ENCODE measurements around the gene LIMD2. TPM values are rescaled to one million over a fixed set of nuclear protein-coding genes. Genes with fewer than 3 reads are reported as not detected.
A peak's percentile ranks its signal among the peaks of the same experiment; 100 is the strongest.

LIMD2 gene
- total RNA-seq, 1 donor from 2014 or later: 26.7 TPM

GRCh38 chr17:63681530-63681929 lies 18.4 kb downstream of the LIMD2 start:
- peak; percentile 17 for DNase-seq (ENCODE audit: low read depth)

GRCh38 chr17:63680700-63681099 lies 19.2 kb downstream of the LIMD2 start:
- no peak for DNase-seq (ENCODE audit: low read depth)

GRCh38 chr17:63679214-63679613 lies 20.7 kb downstream of the LIMD2 start:
- no peak for DNase-seq (ENCODE audit: low read depth)

- no peak for DNase-seq (ENCODE audit: low read depth)
Measured at GRCh38 chr17:63676584-63676983, 23.3 kb downstream of the LIMD2 start.

GRCh38 chr17:63675607-63676546 lies 24.0 kb downstream of the LIMD2 start:
- peak; percentile 53 for DNase-seq (ENCODE audit: low read depth)

DNA sequence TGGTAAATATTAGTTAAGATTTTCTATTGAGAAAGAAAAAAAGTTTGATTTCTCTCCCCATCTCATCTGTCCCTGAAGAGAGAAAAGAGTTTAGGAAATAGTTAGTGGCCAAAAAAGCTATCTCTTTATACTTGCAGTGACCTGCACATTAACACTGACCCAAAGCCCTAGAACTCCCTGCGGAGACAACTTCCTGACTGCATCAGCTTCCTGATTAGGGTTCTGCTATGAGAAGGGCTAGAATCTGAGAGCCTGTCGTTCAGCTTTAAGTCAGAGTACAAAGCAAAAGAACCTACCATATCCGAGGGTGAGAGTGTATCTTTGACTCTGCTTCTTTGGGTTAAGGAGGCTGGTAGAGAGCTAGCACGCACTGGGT lies 24.7 kb downstream of the LIMD2 start:
- no peak for DNase-seq (ENCODE audit: low read depth)

DNA sequence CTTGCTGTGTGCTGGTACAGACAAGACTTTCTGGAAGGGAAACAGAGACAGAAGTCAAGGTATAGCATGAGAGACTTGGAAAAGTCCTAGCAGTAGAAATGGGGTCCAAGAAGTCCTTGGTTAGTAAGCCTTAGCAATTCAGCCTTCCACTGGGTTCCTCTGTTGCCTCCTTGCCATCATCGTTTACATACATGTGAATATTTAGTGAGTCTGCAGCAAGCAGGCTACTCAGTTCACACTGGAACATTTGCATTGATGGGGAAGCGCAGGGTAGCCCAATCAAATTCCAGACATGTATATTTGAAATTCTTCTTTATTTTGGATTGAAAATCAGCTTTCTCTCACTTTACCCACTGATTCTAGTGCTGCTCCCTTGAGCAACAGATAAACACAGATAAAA lies 27.1 kb downstream of the LIMD2 start:
- no peak for DNase-seq (ENCODE audit: low read depth)

DNA sequence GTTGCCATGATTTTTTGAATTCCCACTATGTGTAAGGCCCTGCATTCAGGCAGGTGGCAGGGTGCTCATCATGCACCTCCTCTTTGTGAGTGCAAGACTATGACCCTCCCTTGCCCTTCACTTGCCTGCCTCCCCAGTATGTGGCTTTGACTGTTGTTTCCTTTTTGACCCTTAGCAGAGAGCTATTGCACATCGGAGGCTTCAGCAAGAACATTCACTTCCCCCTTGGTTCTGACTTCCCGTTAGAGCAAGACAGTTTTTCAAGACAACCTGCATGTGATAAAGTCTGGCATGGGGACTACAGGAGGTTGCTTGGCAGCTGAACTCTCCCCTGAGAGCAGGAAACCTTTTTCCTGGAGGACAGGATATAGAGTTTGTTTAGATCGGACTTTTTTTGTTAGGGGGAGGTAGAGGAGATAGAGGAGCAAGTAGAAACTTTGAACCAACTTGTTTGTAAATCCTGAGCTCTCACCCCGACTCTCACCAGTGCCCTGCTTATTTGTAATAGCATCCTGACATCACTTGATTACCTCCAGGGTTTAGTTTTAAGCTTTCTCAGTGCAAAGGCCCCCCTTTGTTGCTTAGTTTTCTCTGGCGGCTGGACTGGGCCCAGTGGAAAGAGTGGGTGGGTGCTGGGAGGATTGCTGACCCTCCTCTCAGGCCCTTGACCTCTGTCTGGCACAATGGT lies 34.3 kb downstream of the LIMD2 start:
- DNase-seq (ENCODE audit: low read depth): no peak

DNA sequence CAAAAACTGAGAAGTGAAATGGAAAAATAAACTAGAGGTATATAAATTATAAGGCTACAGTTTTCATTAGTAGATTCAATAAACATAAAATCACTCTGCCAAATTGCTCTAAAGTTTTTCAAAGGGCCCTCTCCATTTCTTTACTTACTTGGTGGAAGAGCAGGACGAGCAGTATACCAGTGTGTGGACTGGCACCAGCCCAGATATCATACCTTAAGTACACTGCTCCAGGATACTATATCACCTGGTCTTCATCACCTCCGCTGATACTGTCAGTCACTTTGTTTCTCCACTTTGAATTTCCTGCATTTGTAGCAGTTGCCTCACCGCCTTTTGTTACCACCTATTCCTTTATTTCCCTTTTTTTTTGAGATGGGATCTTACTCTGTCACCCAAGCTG lies 40.1 kb downstream of the LIMD2 start:
- DNase-seq (ENCODE audit: low read depth): no peak

- no peak for DNase-seq (ENCODE audit: low read depth)
Measured at GRCh38 chr17:63658366-63658765, 41.6 kb downstream of the LIMD2 start.

DNA sequence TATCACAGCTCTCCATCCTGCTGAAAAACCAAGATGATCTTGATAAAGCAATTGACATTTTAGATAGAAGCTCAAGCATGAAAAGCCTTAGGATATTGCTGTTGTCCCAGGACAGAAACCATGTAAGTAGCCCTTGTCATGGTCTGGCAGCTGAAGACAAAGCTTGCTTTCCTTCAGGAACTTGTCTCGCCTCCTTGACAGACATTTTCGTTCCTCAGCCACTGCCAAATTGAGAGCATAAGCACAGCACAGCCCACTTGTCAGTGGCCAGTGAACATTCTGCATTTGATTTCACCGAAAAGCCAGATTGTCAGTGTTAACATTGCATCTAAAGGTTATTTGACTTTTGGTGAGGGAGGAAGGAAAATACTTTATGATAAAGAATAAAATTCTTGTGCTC lies 42.1 kb downstream of the LIMD2 start:
- no peak for DNase-seq (ENCODE audit: low read depth)

DNA sequence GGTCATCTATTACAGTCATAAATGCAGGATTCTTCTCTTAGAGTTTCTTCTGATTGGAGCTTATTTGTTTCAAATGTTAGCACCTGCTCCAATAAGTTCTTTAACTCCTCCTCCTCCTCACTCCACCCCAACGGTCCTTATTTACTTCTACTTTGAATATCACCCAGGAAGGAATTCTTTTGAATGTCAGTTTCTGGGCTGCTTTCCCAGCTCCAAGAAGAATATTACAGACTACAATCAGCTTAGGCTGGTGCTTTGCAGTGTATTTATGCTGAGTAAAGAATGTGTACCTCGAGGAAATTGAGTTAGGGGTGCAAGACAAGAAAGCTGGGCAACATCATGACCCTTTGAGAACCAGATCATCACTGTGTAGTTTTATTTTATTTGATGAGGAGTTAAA lies 46.9 kb downstream of the LIMD2 start:
- DNase-seq (ENCODE audit: low read depth): no peak

GRCh38 chr17:63652106-63652505 lies 47.8 kb downstream of the LIMD2 start:
- DNase-seq (ENCODE audit: low read depth): peak; percentile 38

DNA sequence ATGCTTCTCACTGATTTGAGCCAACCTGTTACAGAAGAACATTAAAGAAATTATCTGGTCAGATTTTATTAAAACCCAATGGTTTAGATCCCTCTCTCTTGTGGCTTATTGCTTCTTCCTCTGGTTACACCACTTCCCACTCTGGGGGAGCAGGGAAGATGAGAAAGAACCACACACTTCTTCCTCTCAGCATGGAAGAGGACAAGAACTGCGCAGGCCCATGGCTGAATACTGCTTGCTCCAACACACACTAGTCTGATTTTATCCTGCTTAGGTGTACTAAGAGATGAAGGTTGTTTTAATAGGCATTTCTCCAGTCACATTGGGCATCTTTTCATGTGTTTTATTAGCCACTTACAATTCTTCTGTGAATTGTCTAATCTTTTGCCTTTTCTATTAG lies 50.1 kb downstream of the LIMD2 start:
- DNase-seq (ENCODE audit: low read depth): no peak

DNA sequence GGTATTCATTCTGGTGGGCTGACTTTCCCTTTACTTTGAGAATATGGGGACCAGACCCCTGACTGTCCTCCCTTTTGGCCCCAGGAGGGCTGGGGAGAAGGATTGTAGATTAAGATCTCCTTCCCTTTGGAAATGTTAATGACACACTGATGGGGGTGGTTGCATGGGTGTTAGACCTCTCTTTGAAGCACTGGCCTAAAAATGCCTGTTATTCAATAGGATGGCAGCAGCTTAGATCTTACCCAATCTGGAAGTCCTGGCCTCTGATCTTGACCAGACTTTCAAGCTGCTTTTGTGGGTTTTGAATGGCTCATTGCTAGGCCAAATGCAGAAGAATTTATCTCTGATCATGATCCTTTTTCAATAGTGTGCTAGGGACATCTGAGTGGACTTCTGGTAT lies 52.0 kb downstream of the LIMD2 start:
- DNase-seq (ENCODE audit: low read depth): peak; percentile 13

DNA sequence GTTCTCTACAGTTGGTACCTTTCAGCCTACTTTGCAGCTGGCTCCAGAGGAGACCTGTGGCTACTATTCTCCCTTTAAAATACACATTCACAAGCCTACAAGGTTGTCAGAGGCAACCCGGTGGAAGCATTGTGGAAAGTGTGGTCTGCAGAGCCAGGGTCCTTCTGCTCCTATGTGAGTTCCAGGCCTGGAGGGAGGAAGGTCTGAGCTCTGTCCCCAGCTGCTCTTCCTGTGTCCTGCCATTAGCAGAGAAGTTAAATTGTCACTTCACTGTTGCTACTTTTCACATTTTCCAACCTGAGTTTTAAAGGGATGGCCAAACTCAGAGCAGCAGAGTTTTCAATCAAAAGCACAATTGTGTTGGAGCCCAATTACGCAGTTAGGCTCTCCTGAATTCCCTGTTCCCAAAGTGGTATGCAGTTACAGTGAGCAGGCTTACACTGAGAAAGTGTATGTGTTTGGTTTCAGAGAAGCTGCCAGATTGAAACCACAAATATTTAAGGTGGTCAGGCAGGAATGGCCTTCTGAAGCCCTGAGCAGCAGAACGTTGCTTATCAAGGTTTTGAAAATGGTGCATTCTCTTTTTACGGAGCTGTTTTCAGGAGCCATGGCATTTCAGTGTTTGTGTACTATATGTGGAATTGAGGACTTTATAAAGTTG lies 52.7 kb downstream of the LIMD2 start:
- peak; percentile 75 for DNase-seq (ENCODE audit: low read depth)

GRCh38 chr17:63646488-63646806 lies 53.5 kb downstream of the LIMD2 start:
- DNase-seq (ENCODE audit: low read depth): no peak

Other genes starting within 250 kb of the LIMD2 start
- 0.52 and 0.55 TPM in 2 replicates for gene ACE, start 223.1 kb downstream of the LIMD2 start, total RNA-seq
- gene KCNH6, start 176.8 kb downstream of the LIMD2 start, total RNA-seq: 0.05 TPM in 1 of 2 replicates, not detected in the other
- 18.4 and 53.2 TPM in 2 replicates for gene DCAF7, start 149.6 kb downstream of the LIMD2 start, total RNA-seq
- 15.4 and 22.2 TPM in 2 replicates for gene TACO1, start 99.2 kb downstream of the LIMD2 start, total RNA-seq
- 12.0 and 23.2 TPM in 2 replicates for gene MAP3K3, start 77.7 kb downstream of the LIMD2 start, total RNA-seq
- gene STRADA, start 41.7 kb upstream of the LIMD2 start, total RNA-seq: 10.6 and 25.9 TPM in 2 replicates
- gene CCDC47, start 73.5 kb upstream of the LIMD2 start, total RNA-seq: 77.1 and 178 TPM in 2 replicates
- 45.0 and 135 TPM in 2 replicates for gene DDX42, start 74.0 kb upstream of the LIMD2 start, total RNA-seq
- gene PSMC5, start 127.3 kb upstream of the LIMD2 start, total RNA-seq: 37.0 and 132 TPM in 2 replicates
- gene FTSJ3, start 127.5 kb upstream of the LIMD2 start, total RNA-seq: 76.1 and 100 TPM in 2 replicates
- gene SMARCD2, start 142.6 kb upstream of the LIMD2 start, total RNA-seq: 65.2 and 96.2 TPM in 2 replicates
- gene CSH2, start 173.6 kb upstream of the LIMD2 start, total RNA-seq: not detected in 2 replicates
- not detected in 2 replicates for gene GH2, start 181.8 kb upstream of the LIMD2 start, total RNA-seq
- not detected in 2 replicates for gene CSH1, start 196.4 kb upstream of the LIMD2 start, total RNA-seq
- not detected in 2 replicates for gene CSHL1, start 211.1 kb upstream of the LIMD2 start, total RNA-seq
- not detected in 2 replicates for gene GH1, start 218.7 kb upstream of the LIMD2 start, total RNA-seq
- not detected in 2 replicates for gene CD79B, start 232.2 kb upstream of the LIMD2 start, total RNA-seq